ENCODE data around the gene MARK3. TPM values are rescaled to one million over a fixed set of nuclear protein-coding genes. Genes with fewer than 3 reads are reported as not detected.
"Not testable (repeated sequence)": the region's sequence is repeated elsewhere in the genome, so short reads cannot be mapped to it uniquely, and the experiment has no call there.

Gene MARK3
- total RNA-seq, 1 donor from 2014 or later: 90.6 TPM

GRCh38 chr14:103520269-103520656 is 135.0 kb downstream of the MARK3 start:
- Mint-ChIP-seq H3K36me3 (ENCODE audit: low read depth) (no peaks in the 10 kb centered on the region), H3K27me3 (ENCODE audit: insufficient read depth) (peaks cover 19% of the 10 kb centered on the region), H3K9me3 (no peaks in the 10 kb centered on the region), H3K4me1 (ENCODE audit: low read depth) (peaks cover 6% of the 10 kb centered on the region), H3K27ac (no peak overlapping the region), H3K4me3 (peak overlapping the region; percentile 64)
- intact Hi-C loops (cut with micrococcal nuclease): loop anchor here (10.0 kb wide), 1 partner anchor 185 kb away; the partner anchor contains the start of gene EIF5
- no peak for DNase-seq (ENCODE audit: low spot score)

GRCh38 chr14:103520657-103521437 is 135.6 kb downstream of the MARK3 start:
- no peaks in the 10 kb centered on the region for H3K36me3 Mint-ChIP-seq (ENCODE audit: low read depth)
- DNase-seq (ENCODE audit: low spot score): peak; percentile 54
- no peaks in the 10 kb centered on the region for H3K9me3 Mint-ChIP-seq
- H3K27me3 Mint-ChIP-seq (ENCODE audit: insufficient read depth): peaks cover 19% of the 10 kb centered on the region
- peak overlapping the region; percentile 19 for H3K4me3 Mint-ChIP-seq
- H3K4me1 Mint-ChIP-seq (ENCODE audit: low read depth): peaks cover 6% of the 10 kb centered on the region
- H3K27ac Mint-ChIP-seq: no peak overlapping the region
- intact Hi-C loops (cut with micrococcal nuclease): loop anchor here (1.0 to 10.0 kb wide), 2 partner anchors 8 to 186 kb away; partner anchors contain the start of genes EIF5 and TRMT61A

DNA sequence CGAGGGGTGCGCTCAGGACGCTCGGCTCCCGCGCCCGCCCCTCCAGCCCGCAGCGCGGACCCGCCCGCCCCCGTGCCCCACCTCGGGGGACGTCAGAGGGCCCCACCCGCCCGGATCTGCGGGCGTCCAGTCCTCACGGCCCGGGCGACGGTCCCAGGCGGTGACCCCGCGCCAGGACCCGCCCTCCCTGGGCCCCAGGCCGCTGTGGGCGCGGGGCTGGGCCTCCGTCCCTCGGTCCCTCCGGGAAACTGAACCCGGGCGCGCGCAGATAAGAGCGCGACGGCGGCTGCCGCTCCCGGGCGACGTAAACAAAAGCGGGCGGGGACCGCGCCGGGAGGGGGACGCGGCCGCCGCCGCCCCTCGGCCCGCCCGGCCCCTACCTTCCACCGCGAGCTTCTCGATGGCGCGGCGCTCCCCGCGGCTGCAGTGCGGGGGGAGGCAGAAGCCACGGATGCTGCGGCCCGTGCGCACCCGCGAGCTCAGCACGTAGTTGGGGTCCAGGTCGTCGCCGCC is 136.3 kb downstream of the MARK3 start:
- Mint-ChIP-seq H3K36me3 (ENCODE audit: low read depth) (no peaks in the 10 kb centered on the region), H3K27me3 (ENCODE audit: insufficient read depth) (peaks cover 19% of the 10 kb centered on the region), H3K4me3 (no peak overlapping the region), H3K27ac (no peak overlapping the region), H3K4me1 (ENCODE audit: low read depth) (peaks cover 6% of the 10 kb centered on the region), H3K9me3 (no peaks in the 10 kb centered on the region)
- no peak for DNase-seq (ENCODE audit: low spot score)
- intact Hi-C loops (cut with micrococcal nuclease): loop anchor here (1.0 to 10.0 kb wide), 2 partner anchors 8 to 187 kb away; partner anchors contain the start of genes EIF5 and TRMT61A

DNA sequence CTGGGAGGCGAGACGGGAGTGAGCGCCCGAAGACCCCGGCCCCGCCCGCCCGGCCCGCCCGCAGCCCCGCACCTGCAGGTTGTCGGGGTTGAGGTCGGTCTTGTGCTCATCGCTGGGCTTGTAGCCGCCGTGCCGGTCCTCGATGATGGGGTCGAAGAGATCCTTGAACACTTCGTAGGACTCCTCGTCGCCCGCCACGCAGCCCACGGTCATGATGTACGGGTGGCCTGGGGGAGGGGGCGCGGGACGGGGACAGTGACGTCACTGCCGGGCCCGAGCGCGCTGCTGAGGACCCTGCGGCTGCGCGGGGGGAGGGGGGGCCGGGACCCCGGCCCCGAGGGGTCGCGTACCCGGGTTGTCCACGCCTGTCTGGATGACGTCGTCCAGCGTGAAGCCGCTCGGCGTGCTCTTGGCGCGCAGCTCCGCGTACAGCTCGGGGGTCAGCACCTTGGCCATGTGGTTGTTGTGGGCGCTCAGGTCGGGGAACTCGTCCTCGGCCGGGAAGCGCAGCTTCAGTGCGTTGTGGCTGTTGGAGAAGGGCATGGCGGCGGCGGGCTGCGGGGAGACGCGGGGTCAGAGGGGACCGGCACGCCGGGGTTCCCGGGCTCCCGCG is 136.8 kb downstream of the MARK3 start:
- intact Hi-C loops (cut with micrococcal nuclease): loop anchor here (1.0 to 10.0 kb wide), 2 partner anchors 7 to 187 kb away; partner anchors contain the start of genes EIF5 and TRMT61A
- DNase-seq (ENCODE audit: low spot score): no peak
- peak overlapping the region; percentile 33 for H3K4me3 Mint-ChIP-seq
- no peak overlapping the region for H3K27ac Mint-ChIP-seq
- H3K4me1 Mint-ChIP-seq (ENCODE audit: low read depth): peaks cover 7% of the 10 kb centered on the region
- no peaks in the 10 kb centered on the region for H3K36me3 Mint-ChIP-seq (ENCODE audit: low read depth)
- peaks cover 19% of the 10 kb centered on the region for H3K27me3 Mint-ChIP-seq (ENCODE audit: insufficient read depth)
- H3K9me3 Mint-ChIP-seq: no peaks in the 10 kb centered on the region

GRCh38 chr14:103522649-103523574 is 137.7 kb downstream of the MARK3 start, which contains the start of gene CKB:
CKB (minus strand) TSS chr14:103522830; CDS start chr14:103522493, 337 bp downstream.
- Mint-ChIP-seq H3K4me3 (peak within 1 kb of the TSS; percentile 69), H3K9me3 (no peaks in the 10 kb centered on the region), H3K36me3 (ENCODE audit: low read depth) (no peaks in the 10 kb centered on the region), H3K27ac (no peak within 1 kb of the TSS), H3K27me3 (ENCODE audit: insufficient read depth) (peaks cover 19% of the 10 kb centered on the region), H3K4me1 (ENCODE audit: low read depth) (peaks cover 15% of the 10 kb centered on the region)
- intact Hi-C loops (cut with micrococcal nuclease): loop anchor here (10.0 kb wide), 1 partner anchor 188 kb away; the partner anchor contains the start of gene EIF5
- no peak for DNase-seq (ENCODE audit: low spot score)

- peaks cover 19% of the 10 kb centered on the region for H3K27me3 Mint-ChIP-seq (ENCODE audit: insufficient read depth)
- no peak overlapping the region for H3K27ac Mint-ChIP-seq
- H3K9me3 Mint-ChIP-seq: no peaks in the 10 kb centered on the region
- H3K36me3 Mint-ChIP-seq (ENCODE audit: low read depth): no peaks in the 10 kb centered on the region
- peak overlapping the region; percentile 69 for H3K4me3 Mint-ChIP-seq
- DNase-seq (ENCODE audit: low spot score): no peak
- H3K4me1 Mint-ChIP-seq (ENCODE audit: low read depth): peaks cover 19% of the 10 kb centered on the region
- intact Hi-C loops (cut with micrococcal nuclease): loop anchor here (10.0 kb wide), 1 partner anchor 189 kb away; the partner anchor contains the start of gene EIF5
Observed at GRCh38 chr14:103523575-103523954, 138.3 kb downstream of the MARK3 start.

GRCh38 chr14:103524002-103524935 is 139.1 kb downstream of the MARK3 start:
- DNase-seq (ENCODE audit: low spot score): no peak
- Mint-ChIP-seq H3K4me3 (no peak overlapping the region), H3K27me3 (ENCODE audit: insufficient read depth) (peaks cover 19% of the 10 kb centered on the region), H3K4me1 (ENCODE audit: low read depth) (peaks cover 20% of the 10 kb centered on the region), H3K36me3 (ENCODE audit: low read depth) (no peaks in the 10 kb centered on the region), H3K9me3 (no peaks in the 10 kb centered on the region), H3K27ac (peak overlapping the region; percentile 40)
- intact Hi-C loops (cut with micrococcal nuclease): loop anchor here (10.0 kb wide), 1 partner anchor 189 kb away; the partner anchor contains the start of gene EIF5

DNA sequence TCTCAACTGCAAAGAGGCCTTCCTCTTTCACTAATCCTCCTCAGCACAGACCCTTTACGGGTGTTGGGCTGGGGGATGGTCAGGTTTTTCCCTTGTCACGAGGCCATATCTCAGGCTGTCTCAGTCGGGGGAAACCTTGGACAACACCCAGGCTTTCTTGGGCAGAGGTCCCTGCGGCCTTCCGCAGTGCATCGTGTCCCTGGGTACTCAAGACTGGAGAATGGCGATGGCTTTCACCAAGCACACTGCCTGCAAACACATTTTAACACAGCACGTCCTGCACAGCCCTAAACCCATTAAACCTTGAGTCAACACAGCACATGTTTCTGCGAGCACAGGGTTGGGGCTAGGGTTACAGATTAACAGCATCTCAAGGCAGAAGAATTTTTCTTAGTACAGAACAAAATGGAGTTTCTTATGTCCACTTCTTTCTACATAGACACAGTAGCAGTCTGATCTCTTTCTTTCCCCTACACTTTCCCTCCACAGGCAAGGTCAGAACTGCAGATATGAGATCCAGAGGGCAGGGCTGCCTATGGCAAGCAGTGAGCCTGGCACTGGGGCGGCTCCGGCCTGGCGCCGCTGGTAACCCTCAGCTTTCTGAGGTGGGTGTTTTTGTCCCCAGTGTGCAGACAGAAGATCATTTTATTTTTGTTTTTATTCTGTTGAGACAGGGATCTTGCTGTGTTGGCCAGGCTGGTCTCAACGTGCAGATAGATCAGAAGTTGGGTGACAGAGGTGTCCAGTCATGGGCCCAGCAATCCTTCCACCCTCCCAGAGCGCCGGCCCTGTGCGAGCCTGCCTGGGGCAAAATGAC is 140.4 kb downstream of the MARK3 start:
- H3K27me3 Mint-ChIP-seq (ENCODE audit: insufficient read depth): peaks cover 15% of the 10 kb centered on the region
- not testable (repeated sequence) for DNase-seq (ENCODE audit: low spot score); H3K9me3 Mint-ChIP-seq; H3K4me3 Mint-ChIP-seq; H3K36me3 Mint-ChIP-seq (ENCODE audit: low read depth); H3K27ac Mint-ChIP-seq
- intact Hi-C loops (cut with micrococcal nuclease): loop anchor here (10.0 kb wide), 1 partner anchor 191 kb away; the partner anchor contains the start of gene EIF5
- H3K4me1 Mint-ChIP-seq (ENCODE audit: low read depth): peaks cover 28% of the 10 kb centered on the region

DNA sequence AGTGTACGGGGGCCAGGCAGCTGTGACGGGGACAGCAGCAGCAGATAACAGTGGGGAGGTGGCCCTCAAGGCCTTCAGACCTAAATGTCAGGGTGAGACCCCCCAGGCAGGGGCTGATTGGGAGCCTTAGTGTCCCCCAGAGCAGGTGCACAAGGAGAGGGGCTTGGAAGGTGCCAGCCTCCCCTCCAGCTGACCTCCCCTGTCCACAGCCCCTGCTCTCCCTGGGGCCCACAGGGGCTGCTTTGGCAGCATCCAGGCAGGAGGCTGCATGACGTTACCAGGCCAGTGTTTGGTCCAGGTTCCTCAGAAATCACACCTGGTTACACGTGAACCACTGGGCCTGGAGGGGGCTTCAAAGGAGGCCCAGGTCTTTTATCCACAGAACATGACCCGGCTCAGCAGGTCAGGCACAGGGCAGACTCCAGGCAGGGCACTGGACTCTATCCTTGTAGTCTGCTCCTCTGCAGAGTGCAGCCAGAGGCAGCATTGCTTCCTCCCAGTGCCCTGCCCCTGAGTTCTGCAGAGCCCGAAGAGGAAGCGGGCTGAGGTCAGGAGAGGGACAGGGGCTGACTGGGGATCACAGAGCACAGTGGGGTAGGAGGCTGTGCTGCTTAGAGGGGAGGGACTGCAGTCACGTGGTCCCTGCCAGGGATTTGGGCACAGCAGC is 141.2 kb downstream of the MARK3 start:
- Mint-ChIP-seq H3K27me3 (ENCODE audit: insufficient read depth) (peaks cover 15% of the 10 kb centered on the region), H3K36me3 (ENCODE audit: low read depth) (peaks cover 6% of the 10 kb centered on the region), H3K4me1 (ENCODE audit: low read depth) (peaks cover 29% of the 10 kb centered on the region), H3K9me3 (no peaks in the 10 kb centered on the region), H3K27ac (no peak overlapping the region), H3K4me3 (no peak overlapping the region)
- intact Hi-C loops (cut with micrococcal nuclease): loop anchor here (10.0 kb wide), 1 partner anchor 192 kb away; the partner anchor contains the start of gene EIF5
- no peak for DNase-seq (ENCODE audit: low spot score)

DNA sequence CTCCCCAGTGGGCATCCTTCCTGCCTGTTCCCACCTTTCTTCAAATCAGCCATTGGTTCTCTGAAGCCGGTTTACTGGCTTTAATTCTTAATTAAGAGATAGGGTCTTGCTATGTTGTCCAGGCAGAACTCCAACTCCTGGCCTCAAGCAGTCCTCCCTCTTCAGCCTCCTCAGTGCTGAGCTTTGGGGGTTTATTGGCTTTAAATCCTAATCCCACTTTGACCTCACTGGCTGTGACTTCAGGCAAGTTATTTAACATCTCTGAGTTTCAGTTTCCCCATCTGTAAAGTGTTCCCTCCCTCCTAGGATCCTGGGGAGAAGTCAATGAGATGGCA is 141.7 kb downstream of the MARK3 start:
- peak overlapping the region; percentile 80 for H3K4me3 Mint-ChIP-seq
- peaks cover 6% of the 10 kb centered on the region for H3K36me3 Mint-ChIP-seq (ENCODE audit: low read depth)
- peaks cover 15% of the 10 kb centered on the region for H3K27me3 Mint-ChIP-seq (ENCODE audit: insufficient read depth)
- no peak for DNase-seq (ENCODE audit: low spot score)
- intact Hi-C loops (cut with micrococcal nuclease): loop anchor here (10.0 kb wide), 1 partner anchor 192 kb away; the partner anchor contains the start of gene EIF5
- H3K9me3 Mint-ChIP-seq: no peaks in the 10 kb centered on the region
- H3K4me1 Mint-ChIP-seq (ENCODE audit: low read depth): peaks cover 29% of the 10 kb centered on the region
- peak overlapping the region; percentile 75 for H3K27ac Mint-ChIP-seq
